ENCODE measurements around the gene ZNF319. TPM values are rescaled to one million over a fixed set of nuclear protein-coding genes. Genes with fewer than 3 reads are reported as not detected.

ZNF319 gene
- polyA plus RNA-seq, 1 donor from 2014 or later, result 7.0 TPM

DNA sequence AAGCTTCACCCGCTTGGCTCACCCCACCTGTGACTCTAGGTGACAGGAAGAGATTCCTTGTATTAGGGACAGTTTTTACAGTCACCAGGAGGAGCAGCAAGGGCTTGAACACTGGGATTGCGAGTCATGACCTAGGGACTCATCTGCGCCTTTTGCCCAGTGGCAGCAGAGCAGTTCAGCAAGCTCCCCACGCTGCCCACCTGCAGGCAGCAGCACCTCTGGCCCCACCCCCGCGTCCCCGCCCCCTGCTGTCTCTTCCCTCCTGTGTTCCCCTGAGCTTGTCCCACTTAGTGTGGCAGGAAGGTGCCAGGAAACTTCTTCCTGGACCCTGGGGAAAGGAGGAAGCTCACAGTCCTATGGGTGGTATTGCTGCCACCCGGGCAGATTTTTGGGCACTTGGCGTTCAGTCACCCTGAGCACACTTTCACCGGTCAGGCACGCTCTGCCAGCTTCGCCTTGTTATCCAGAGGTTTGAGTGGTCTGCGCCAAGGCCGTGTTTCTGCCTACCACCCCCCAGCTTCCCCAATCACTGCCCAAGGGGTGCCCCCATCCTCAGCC lies 33.7 kb upstream of the ZNF319 start:
- Histone ChIP-seq H3K9me3 (ENCODE audit: low read length) (no peaks in the 10 kb centered on the region), H3K4me2 (ENCODE audit: low read length) (no peak overlapping the region), H3K4me3 (ENCODE audit: low read length) (no peak overlapping the region), H2AFZ (ENCODE audit: low read depth, low read length) (no peak overlapping the region), H4K20me1 (ENCODE audit: insufficient read depth) (no peaks in the 10 kb centered on the region), H3K9me2 (ENCODE audit: insufficient read depth, low read length) (no peaks in the 10 kb centered on the region), H3F3A (ENCODE audit: insufficient read depth, low read length, poor library complexity, severe bottlenecking) (no peaks in the 10 kb centered on the region), H3K27ac (ENCODE audit: low read length) (no peak overlapping the region), H3K79me2 (replicated peaks; ENCODE audit: insufficient read depth, low read length) (peaks cover 2% of the 10 kb centered on the region), H3K9ac (ENCODE audit: low read length) (no peak overlapping the region), H3K36me3 (ENCODE audit: insufficient read depth, low read length) (no peaks in the 10 kb centered on the region), H3K27me3 (ENCODE audit: insufficient read depth, low read depth, low read length) (no peaks in the 10 kb centered on the region)
- TF ChIP-seq MXI1 (conservative IDR thresholded peaks at IDR 0.05; ENCODE audit: poor library complexity, severe bottlenecking) (no peak), RAD21 (conservative IDR thresholded peaks at IDR 0.05) (no peak), REST (IDR thresholded peaks at IDR 0.05; ENCODE audit: borderline replicate concordance) (no peak), CTCF (IDR thresholded peaks at IDR 0.05; ENCODE audit: poor library complexity, severe bottlenecking) (no peak), POLR2AphosphoS5 (IDR thresholded peaks at IDR 0.05) (no peak), EZH2 (IDR thresholded peaks at IDR 0.05; ENCODE audit: borderline replicate concordance, insufficient read depth, low read length, poor library complexity, severe bottlenecking) (no peak)

DNA sequence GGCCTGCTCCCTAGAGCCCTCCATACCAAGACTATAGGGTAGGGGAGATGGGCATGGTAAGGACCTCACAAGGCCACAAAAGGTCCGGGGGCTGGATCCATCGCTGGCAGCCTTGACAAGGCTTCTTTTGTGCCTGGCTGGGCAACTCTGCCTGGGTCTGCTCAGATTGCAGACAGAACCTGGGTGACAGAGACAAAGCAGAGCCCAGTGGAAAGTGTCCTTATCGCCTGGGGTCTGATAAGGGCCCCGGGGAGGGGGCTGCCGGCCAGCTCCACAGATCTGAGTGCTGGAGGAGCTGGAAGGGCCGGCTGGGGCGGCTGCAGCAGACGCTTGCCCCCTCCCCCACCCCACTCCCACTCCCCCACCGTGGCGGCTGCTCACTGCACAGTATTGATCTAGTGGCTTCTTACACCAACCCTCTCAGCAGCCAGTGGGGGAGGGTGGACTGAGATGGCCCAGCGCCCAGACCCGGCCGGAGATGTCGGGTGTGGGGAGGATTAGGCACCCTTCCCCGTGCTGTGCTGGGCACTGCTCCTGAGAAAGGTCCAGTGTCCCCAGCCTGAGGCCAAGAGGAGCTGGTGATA lies 32.3 kb upstream of the ZNF319 start:
- Histone ChIP-seq H3K9me3 (ENCODE audit: low read length) (no peaks in the 10 kb centered on the region), H3F3A (ENCODE audit: insufficient read depth, low read length, poor library complexity, severe bottlenecking) (no peaks in the 10 kb centered on the region), H3K4me2 (ENCODE audit: low read length) (no peak overlapping the region), H2AFZ (ENCODE audit: low read depth, low read length) (no peak overlapping the region), H3K27me3 (ENCODE audit: insufficient read depth, low read depth, low read length) (no peaks in the 10 kb centered on the region), H4K20me1 (ENCODE audit: insufficient read depth) (no peaks in the 10 kb centered on the region), H3K27ac (ENCODE audit: low read length) (no peak overlapping the region), H3K4me3 (ENCODE audit: low read length) (no peak overlapping the region), H3K36me3 (ENCODE audit: insufficient read depth, low read length) (no peaks in the 10 kb centered on the region), H3K79me2 (replicated peaks; ENCODE audit: insufficient read depth, low read length) (peaks cover 5% of the 10 kb centered on the region), H3K9me2 (ENCODE audit: insufficient read depth, low read length) (no peaks in the 10 kb centered on the region), H3K9ac (ENCODE audit: low read length) (no peak overlapping the region)
- TF ChIP-seq POLR2AphosphoS5 (IDR thresholded peaks at IDR 0.05) (no peak), SMC3 (conservative IDR thresholded peaks at IDR 0.05; ENCODE audit: poor library complexity) (no peak), EP300 (conservative IDR thresholded peaks at IDR 0.05; ENCODE audit: poor library complexity, severe bottlenecking) (no peak), TAF1 (IDR thresholded peaks at IDR 0.05; ENCODE audit: low read depth) (no peak), RAD21 (conservative IDR thresholded peaks at IDR 0.05) (no peak)

Measured in neural cell (in vitro differentiated cells).